DND-41 (cell line): ENCODE data around the gene CAMK4.

ENCODE experiments used
- ATAC-seq: fragments of 200-7000 bp; cut with Tn5 transposase; 3 replicates; pipeline ENCODE4 v1.9.1; 2021; ENCODE audit warnings: low read depth; ENCODE audit not compliant: insufficient read depth
- DNase-seq: peaks from one replicate; pipeline ENCODE4 v3.0.0-alpha.2; 2020
- H2AFZ ChIP-seq: 2 replicates; pipeline ENCODE4 v1.6.0; 2012; ENCODE audit warnings: low read depth, low read length
- H3K27ac ChIP-seq: 2 replicates; pipeline ENCODE4 v1.5.1; 2012; ENCODE audit warnings: low read length, inconsistent platforms
- H3K27me3 ChIP-seq: fragments of 200-600 bp; sonication (generic); 2 replicates; pipeline ENCODE4 v1.6.0; 2012; ENCODE audit warnings: low read length, mild to moderate bottlenecking, inconsistent platforms; ENCODE audit not compliant: insufficient read depth, poor library complexity
- H3K36me3 ChIP-seq: 2 replicates; pipeline ENCODE4 v1.5.1; 2012; ENCODE audit warnings: low read length, inconsistent platforms; ENCODE audit not compliant: insufficient read depth
- H3K4me1 ChIP-seq: 2 replicates; pipeline ENCODE4 v1.5.1; 2012; ENCODE audit warnings: mild to moderate bottlenecking, low read length; ENCODE audit not compliant: insufficient read depth
- H3K4me2 ChIP-seq: 2 replicates; pipeline ENCODE4 v1.6.0; 2012; ENCODE audit warnings: mild to moderate bottlenecking, moderate library complexity, low read length, inconsistent platforms; ENCODE audit not compliant: insufficient read depth
- H3K4me3 ChIP-seq, 2 experiments: fragments of 200-600 bp in 1 of 2; shearing (Covaris generic) in 1 of 2; 2 replicates each; pipeline ENCODE4 v1.5.1; 2012 to 2016; ENCODE audit warnings: inconsistent platforms in 2 of 2, low read length in 2 of 2, mild to moderate bottlenecking in 2 of 2, low read depth in 1 of 2, moderate library complexity in 1 of 2
- H3K79me2 ChIP-seq: 2 replicates; pipeline ENCODE4 v1.6.0; 2012; ENCODE audit warnings: low read length, inconsistent platforms; ENCODE audit not compliant: insufficient read depth
- H3K9ac ChIP-seq: 2 replicates; pipeline ENCODE4 v1.6.0; 2012; ENCODE audit warnings: low read depth, mild to moderate bottlenecking, inconsistent platforms, low read length, moderate library complexity
- H3K9me3 ChIP-seq: 2 replicates; pipeline ENCODE4 v1.5.1; 2012; ENCODE audit warnings: low read length, moderate library complexity, mild to moderate bottlenecking, inconsistent platforms; ENCODE audit not compliant: insufficient read depth, severe bottlenecking
- H4K20me1 ChIP-seq: 2 replicates; pipeline ENCODE4 v1.6.0; 2012; ENCODE audit warnings: low read length; ENCODE audit not compliant: insufficient read depth
- CTCF ChIP-seq: IDR thresholded peaks from 2 replicates; pipeline ENCODE4 v1.5.1; 2012; ENCODE audit warnings: borderline replicate concordance, low read length, moderate library complexity, mild to moderate bottlenecking; ENCODE audit not compliant: poor library complexity, severe bottlenecking; ENCODE audit errors: extremely low read depth
- EZH2 ChIP-seq: IDR thresholded peaks from 3 replicates; pipeline ENCODE4 v1.6.1; 2012; ENCODE audit warnings: borderline replicate concordance, low read depth, mild to moderate bottlenecking, moderate library complexity, low read length, inconsistent platforms; ENCODE audit not compliant: severe bottlenecking

Gene CAMK4

DNA sequence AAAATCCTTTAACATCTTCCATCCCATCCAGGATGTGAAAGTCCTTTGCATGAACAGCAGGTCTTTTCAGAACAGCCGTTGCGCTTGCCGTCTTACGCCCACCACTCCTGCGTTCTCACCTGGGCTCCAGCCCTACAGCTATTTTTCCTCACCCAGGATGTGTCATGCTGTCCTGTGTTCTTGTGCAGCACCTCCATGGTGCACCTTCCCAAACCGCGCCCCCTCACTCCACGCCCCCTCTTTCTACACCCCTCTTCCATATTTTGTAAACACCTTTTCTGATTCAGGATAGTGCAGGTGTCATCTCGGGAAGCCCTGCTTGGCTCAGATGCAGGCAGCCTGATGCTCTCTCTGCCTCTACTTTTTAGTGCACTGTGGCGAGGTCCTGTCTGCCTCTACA, 18.4 kb downstream of the CAMK4 start:
- Histone ChIP-seq H3K36me3 (no peaks in the 10 kb centered on the region), H3K79me2 (no peaks in the 10 kb centered on the region; the same call in 1 of the 2 replicates), H3K9ac (no peak overlapping the region), H3K4me1 (peaks cover 11% of the 10 kb centered on the region), H4K20me1 (no peaks in the 10 kb centered on the region), H3K4me3 (no peak overlapping the region), H3K4me2 (no peak overlapping the region), H2AFZ (no peak overlapping the region), H3K27ac (no peak overlapping the region), H3K27me3 (no peaks in the 10 kb centered on the region), H3K9me3 (no peaks in the 10 kb centered on the region)
- DNase-seq (no peak), ATAC-seq (no peak)
- no peak for TF ChIP-seq EZH2
- TF ChIP-seq CTCF = no peak

GRCh38 chr5:111243318-111243717, 19.1 kb downstream of the CAMK4 start:
- Histone ChIP-seq H3K9me3 (no peaks in the 10 kb centered on the region), H3K4me3 (no peak overlapping the region), H3K36me3 (no peaks in the 10 kb centered on the region), H3K27ac (no peak overlapping the region), H4K20me1 (no peaks in the 10 kb centered on the region), H3K4me2 (no peak overlapping the region), H2AFZ (no peak overlapping the region), H3K27me3 (no peaks in the 10 kb centered on the region), H3K9ac (no peak overlapping the region), H3K4me1 (peaks cover 8% of the 10 kb centered on the region; the same call in 1 of the 2 replicates), H3K79me2 (no peaks in the 10 kb centered on the region)
- TF ChIP-seq CTCF = no peak
- no peak for TF ChIP-seq EZH2
- DNase-seq (no peak), ATAC-seq (no peak)

DNA sequence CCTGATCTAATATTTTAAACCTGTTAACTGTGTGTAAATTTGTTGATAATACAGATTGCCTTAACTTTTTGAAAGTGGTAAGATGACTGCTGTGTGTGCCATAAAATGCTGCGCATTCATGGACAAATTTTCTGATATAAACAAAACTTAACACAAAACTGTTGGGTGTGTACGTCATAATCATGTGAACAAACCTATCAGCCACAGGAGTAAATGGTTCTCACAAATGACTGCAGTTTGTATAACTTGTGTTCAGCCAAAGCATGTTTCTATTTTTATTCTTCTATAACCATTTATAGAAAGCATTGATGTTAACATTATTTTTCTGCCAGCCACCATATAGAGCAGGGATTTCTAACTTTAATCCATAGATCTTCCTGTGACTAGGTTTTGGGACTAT, 21.5 kb downstream of the CAMK4 start:
- no peaks in the 10 kb centered on the region for H3K9me3 ChIP-seq
- no peak overlapping the region for H3K27ac ChIP-seq
- no peaks in the 10 kb centered on the region for H3K36me3 ChIP-seq
- no peak overlapping the region for H3K4me2 ChIP-seq
- H3K4me1 ChIP-seq = peaks cover 7% of the 10 kb centered on the region; the same call in 1 of the 2 replicates
- no peak overlapping the region for H3K9ac ChIP-seq
- H3K27me3 ChIP-seq = no peaks in the 10 kb centered on the region
- no peak overlapping the region for H3K4me3 ChIP-seq
- 0 out of 2 replicates have a peak, but pooled peaks cover 2% of the 10 kb centered on the region for H3K79me2 ChIP-seq
- no peaks in the 10 kb centered on the region for H4K20me1 ChIP-seq
- TF ChIP-seq CTCF = no peak
- TF ChIP-seq EZH2 = no peak
- no peak overlapping the region for H2AFZ ChIP-seq
- ATAC-seq (no peak), DNase-seq (no peak)

- Histone ChIP-seq H3K36me3 (no peaks in the 10 kb centered on the region), H2AFZ (no peak overlapping the region), H3K9ac (no peak overlapping the region), H3K79me2 (peaks cover 6% of the 10 kb centered on the region; the same call in 1 of the 2 replicates), H4K20me1 (no peaks in the 10 kb centered on the region), H3K9me3 (no peaks in the 10 kb centered on the region), H3K27ac (no peak overlapping the region), H3K4me2 (no peak overlapping the region), H3K4me1 (peaks cover 7% of the 10 kb centered on the region; the same call in 1 of the 2 replicates), H3K27me3 (no peaks in the 10 kb centered on the region), H3K4me3 (no peak overlapping the region)
- TF ChIP-seq CTCF (no peak), EZH2 (no peak)
- DNase-seq (no peak), ATAC-seq (no peak)
These were observed 22.3 kb downstream of the CAMK4 start for GRCh38 chr5:111246459-111246858.
